ENCODE data around the gene CACNG5. TPM values are rescaled to one million over a fixed set of nuclear protein-coding genes. Genes with fewer than 3 reads are reported as not detected.

Gene CACNG5
- total and polyA plus RNA-seq, 2 donors (not counting 1 experiment from before 2014, with no cell fraction given) = not detected

GRCh38 chr17:66835476-66835875 lies 559 bp downstream of the CACNG5 start:
- WGBS (ENCODE audit: insufficient coverage) = 64% methylated on average over 14 of the region's 16 CpGs
- ATAC-seq (ENCODE audit: low read depth) = no peak
- H3K4me1 ChIP-seq (ENCODE audit: control insufficient read depth in 2 of 2, insufficient read depth in 2 of 2, low read length in 2 of 2) = no peaks in the 10 kb centered on the region
- Mint-ChIP-seq H3K27ac (no peak overlapping the region), H3K9me3 (ENCODE audit: insufficient read depth) (no peaks in the 10 kb centered on the region), H3K4me1 (peaks cover 3% of the 10 kb centered on the region), H3K27me3 (peaks cover 52% of the 10 kb centered on the region), H3K4me3 (no peak overlapping the region)
- TF ChIP-seq CTCF (IDR thresholded peaks at IDR 0.05) (no peak), EZH2 (IDR thresholded peaks at IDR 0.05; ENCODE audit: borderline replicate concordance, insufficient read depth, low read depth, low read length, poor library complexity, severe bottlenecking) (no peak)
- H3K9ac ChIP-seq (ENCODE audit: low read length) = no peak overlapping the region
- CTCF ChIA-PET = no interaction called here
- H3K4me3 ChIP-seq (ENCODE audit: control extremely low read depth in 1 of 5, extremely low read depth in 1 of 5, insufficient read depth in 1 of 5, low read depth in 2 of 5, low read length in 4 of 5) = no peak overlapping the region
- DNase-seq = no peak
- peaks cover 0 to under 1% (median 0%) of the 10 kb centered on the region in 3 donors for H3K9me3 ChIP-seq (ENCODE audit: control extremely low read depth in 1 of 3, control insufficient read depth in 2 of 3, insufficient read depth in 1 of 3, low read length in 2 of 3)
- intact Hi-C loops (cut with micrococcal nuclease) = no loop called here
- no peak overlapping the region for H3K27ac ChIP-seq (ENCODE audit: low read length in 2 of 2)
- no peaks in the 10 kb centered on the region for H4K20me1 ChIP-seq (ENCODE audit: control insufficient read depth, insufficient read depth, low read length, poor library complexity, severe bottlenecking)
- no peaks in the 10 kb centered on the region for H3K79me2 ChIP-seq (ENCODE audit: control insufficient read depth, insufficient read depth, low read length)
- peaks cover 0 to 29% (median 3%) of the 10 kb centered on the region in 4 experiments for H3K27me3 ChIP-seq (replicated peaks in 1 of 4; ENCODE audit: control extremely low read depth in 1 of 4, control insufficient read depth in 3 of 4, insufficient read depth in 4 of 4, low read length in 3 of 4)
- H3K4me2 ChIP-seq (replicated peaks; ENCODE audit: low read depth, low read length, poor library complexity, severe bottlenecking) = no peak overlapping the region
- no peak overlapping the region for H2AFZ ChIP-seq (ENCODE audit: insufficient read depth, low read depth, low read length, poor library complexity, severe bottlenecking)
- H3K36me3 ChIP-seq (replicated peaks in 1 of 2; ENCODE audit: control extremely low read depth in 1 of 2, control insufficient read depth in 1 of 2, extremely low read depth in 1 of 2, insufficient read depth in 2 of 2, low read length in 1 of 2) = no peaks in the 10 kb centered on the region
- POLR2A ChIA-PET = no interaction called here

- H3K4me3 Mint-ChIP-seq = no peak overlapping the region
Measured at GRCh38 chr17:66836063-66837005, 1.4 kb downstream of the CACNG5 start.

More at GRCh38 chr17:66836063-66837005, 1.4 kb downstream of the CACNG5 start:
- Histone ChIP-seq H3K27ac (ENCODE audit: low read length in 2 of 2) (no peak overlapping the region), H3K9me3 (ENCODE audit: control extremely low read depth in 1 of 3, control insufficient read depth in 2 of 3, insufficient read depth in 1 of 3, low read length in 2 of 3) (no peaks in the 10 kb centered on the region), H2AFZ (ENCODE audit: insufficient read depth, low read depth, low read length, poor library complexity, severe bottlenecking) (no peak overlapping the region), H4K20me1 (ENCODE audit: control insufficient read depth, insufficient read depth, low read length, poor library complexity, severe bottlenecking) (no peaks in the 10 kb centered on the region), H3K27me3 (replicated peaks in 1 of 4; ENCODE audit: control extremely low read depth in 1 of 4, control insufficient read depth in 3 of 4, insufficient read depth in 4 of 4, low read length in 3 of 4) (peaks cover 0 to 27% (median 3%) of the 10 kb centered on the region in 4 experiments), H3K4me3 (ENCODE audit: control extremely low read depth in 1 of 5, extremely low read depth in 1 of 5, insufficient read depth in 1 of 5, low read depth in 2 of 5, low read length in 4 of 5) (no peak overlapping the region), H3K4me1 (ENCODE audit: control insufficient read depth in 2 of 2, insufficient read depth in 2 of 2, low read length in 2 of 2) (no peaks in the 10 kb centered on the region), H3K9ac (ENCODE audit: low read length) (no peak overlapping the region), H3K4me2 (replicated peaks; ENCODE audit: low read depth, low read length, poor library complexity, severe bottlenecking) (no peak overlapping the region), H3K36me3 (replicated peaks in 1 of 2; ENCODE audit: control extremely low read depth in 1 of 2, control insufficient read depth in 1 of 2, extremely low read depth in 1 of 2, insufficient read depth in 2 of 2, low read length in 1 of 2) (no peaks in the 10 kb centered on the region), H3K79me2 (ENCODE audit: control insufficient read depth, insufficient read depth, low read length) (no peaks in the 10 kb centered on the region)
- intact Hi-C loops (cut with micrococcal nuclease) = no loop called here
- TF ChIP-seq EZH2 (IDR thresholded peaks at IDR 0.05; ENCODE audit: borderline replicate concordance, insufficient read depth, low read depth, low read length, poor library complexity, severe bottlenecking) (no peak), CTCF (IDR thresholded peaks at IDR 0.05) (no peak)
- peaks cover 3% of the 10 kb centered on the region for H3K4me1 Mint-ChIP-seq
- ChIA-PET POLR2A (no interaction called here), CTCF (no interaction called here)
- WGBS (ENCODE audit: insufficient coverage) = 82% methylated on average over 10 of the region's 11 CpGs
- peaks cover 51% of the 10 kb centered on the region for H3K27me3 Mint-ChIP-seq
- no peak for DNase-seq
- no peak for ATAC-seq (ENCODE audit: low read depth)
- no peak overlapping the region for H3K27ac Mint-ChIP-seq
- H3K9me3 Mint-ChIP-seq (ENCODE audit: insufficient read depth) = no peaks in the 10 kb centered on the region
